ENCODE results near the gene FEM1B.

DNA sequence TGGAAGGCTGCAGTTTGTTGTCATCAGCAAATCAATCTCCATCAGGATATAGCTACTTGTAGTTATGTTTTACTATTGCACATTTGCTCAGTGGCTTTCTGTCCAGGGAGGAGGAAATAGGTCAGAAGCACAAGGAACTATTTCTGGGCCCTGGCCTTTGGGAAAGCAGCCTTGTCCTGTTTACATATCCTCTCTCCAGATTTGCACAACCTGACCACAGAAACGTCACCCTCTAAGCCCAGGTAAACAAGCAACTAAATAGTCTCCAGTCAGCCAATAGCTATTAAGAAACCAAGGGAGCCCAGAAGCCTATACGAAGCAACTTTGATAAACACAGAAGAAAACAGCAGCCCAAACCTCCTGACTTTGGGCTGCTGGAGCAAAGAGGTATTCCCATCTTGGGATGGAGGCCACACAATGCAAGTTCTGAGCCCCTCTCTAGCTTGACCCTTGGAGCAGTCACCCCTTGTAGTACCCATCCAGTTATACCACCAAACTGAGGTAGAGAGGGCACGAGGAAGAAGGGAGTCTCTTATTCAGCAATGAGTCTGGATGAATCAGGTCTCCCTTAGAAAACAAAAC is 2.3 kb upstream of the FEM1B start:
- TF ChIP-seq ZNF8 (CRISPR knock-in tag; IDR thresholded peaks at IDR 0.05) (no peak), PPARA (CRISPR knock-in tag; IDR thresholded peaks at IDR 0.05; ENCODE audit: borderline replicate concordance) (no peak), ZNF70 (CRISPR knock-in tag; IDR thresholded peaks at IDR 0.05) (no peak), RARB (CRISPR knock-in tag; IDR thresholded peaks at IDR 0.05) (no peak), TCF4 (CRISPR knock-in tag; IDR thresholded peaks at IDR 0.05; ENCODE audit: borderline replicate concordance) (no peak), ZFP30 (CRISPR knock-in tag; IDR thresholded peaks at IDR 0.05) (no peak), ZFP3 (CRISPR knock-in tag; IDR thresholded peaks at IDR 0.05) (no peak)
- TF ChIP-seq, protein P1, sequence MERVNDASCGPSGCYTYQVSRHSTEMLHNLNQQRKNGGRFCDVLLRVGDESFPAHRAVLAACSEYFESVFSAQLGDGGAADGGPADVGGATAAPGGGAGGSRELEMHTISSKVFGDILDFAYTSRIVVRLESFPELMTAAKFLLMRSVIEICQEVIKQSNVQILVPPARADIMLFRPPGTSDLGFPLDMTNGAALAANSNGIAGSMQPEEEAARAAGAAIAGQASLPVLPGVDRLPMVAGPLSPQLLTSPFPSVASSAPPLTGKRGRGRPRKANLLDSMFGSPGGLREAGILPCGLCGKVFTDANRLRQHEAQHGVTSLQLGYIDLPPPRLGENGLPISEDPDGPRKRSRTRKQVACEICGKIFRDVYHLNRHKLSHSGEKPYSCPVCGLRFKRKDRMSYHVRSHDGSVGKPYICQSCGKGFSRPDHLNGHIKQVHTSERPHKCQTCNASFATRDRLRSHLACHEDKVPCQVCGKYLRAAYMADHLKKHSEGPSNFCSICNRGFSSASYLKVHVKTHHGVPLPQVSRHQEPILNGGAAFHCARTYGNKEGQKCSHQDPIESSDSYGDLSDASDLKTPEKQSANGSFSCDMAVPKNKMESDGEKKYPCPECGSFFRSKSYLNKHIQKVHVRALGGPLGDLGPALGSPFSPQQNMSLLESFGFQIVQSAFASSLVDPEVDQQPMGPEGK (CRISPR knock-in tag; IDR thresholded peaks at IDR 0.05; ENCODE audit: borderline replicate concordance) = no peak
- TF ChIP-seq, protein P2, sequence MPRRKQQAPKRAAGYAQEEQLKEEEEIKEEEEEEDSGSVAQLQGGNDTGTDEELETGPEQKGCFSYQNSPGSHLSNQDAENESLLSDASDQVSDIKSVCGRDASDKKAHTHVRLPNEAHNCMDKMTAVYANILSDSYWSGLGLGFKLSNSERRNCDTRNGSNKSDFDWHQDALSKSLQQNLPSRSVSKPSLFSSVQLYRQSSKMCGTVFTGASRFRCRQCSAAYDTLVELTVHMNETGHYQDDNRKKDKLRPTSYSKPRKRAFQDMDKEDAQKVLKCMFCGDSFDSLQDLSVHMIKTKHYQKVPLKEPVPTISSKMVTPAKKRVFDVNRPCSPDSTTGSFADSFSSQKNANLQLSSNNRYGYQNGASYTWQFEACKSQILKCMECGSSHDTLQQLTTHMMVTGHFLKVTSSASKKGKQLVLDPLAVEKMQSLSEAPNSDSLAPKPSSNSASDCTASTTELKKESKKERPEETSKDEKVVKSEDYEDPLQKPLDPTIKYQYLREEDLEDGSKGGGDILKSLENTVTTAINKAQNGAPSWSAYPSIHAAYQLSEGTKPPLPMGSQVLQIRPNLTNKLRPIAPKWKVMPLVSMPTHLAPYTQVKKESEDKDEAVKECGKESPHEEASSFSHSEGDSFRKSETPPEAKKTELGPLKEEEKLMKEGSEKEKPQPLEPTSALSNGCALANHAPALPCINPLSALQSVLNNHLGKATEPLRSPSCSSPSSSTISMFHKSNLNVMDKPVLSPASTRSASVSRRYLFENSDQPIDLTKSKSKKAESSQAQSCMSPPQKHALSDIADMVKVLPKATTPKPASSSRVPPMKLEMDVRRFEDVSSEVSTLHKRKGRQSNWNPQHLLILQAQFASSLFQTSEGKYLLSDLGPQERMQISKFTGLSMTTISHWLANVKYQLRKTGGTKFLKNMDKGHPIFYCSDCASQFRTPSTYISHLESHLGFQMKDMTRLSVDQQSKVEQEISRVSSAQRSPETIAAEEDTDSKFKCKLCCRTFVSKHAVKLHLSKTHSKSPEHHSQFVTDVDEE (CRISPR knock-in tag; IDR thresholded peaks at IDR 0.05) = no peak
- TF ChIP-seq, protein P3, sequence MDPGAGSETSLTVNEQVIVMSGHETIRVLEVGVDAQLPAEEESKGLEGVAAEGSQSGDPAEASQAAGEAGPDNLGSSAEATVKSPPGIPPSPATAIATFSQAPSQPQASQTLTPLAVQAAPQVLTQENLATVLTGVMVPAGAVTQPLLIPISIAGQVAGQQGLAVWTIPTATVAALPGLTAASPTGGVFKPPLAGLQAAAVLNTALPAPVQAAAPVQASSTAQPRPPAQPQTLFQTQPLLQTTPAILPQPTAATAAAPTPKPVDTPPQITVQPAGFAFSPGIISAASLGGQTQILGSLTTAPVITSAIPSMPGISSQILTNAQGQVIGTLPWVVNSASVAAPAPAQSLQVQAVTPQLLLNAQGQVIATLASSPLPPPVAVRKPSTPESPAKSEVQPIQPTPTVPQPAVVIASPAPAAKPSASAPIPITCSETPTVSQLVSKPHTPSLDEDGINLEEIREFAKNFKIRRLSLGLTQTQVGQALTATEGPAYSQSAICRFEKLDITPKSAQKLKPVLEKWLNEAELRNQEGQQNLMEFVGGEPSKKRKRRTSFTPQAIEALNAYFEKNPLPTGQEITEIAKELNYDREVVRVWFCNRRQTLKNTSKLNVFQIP (CRISPR knock-in tag; IDR thresholded peaks at IDR 0.05; ENCODE audit: borderline replicate concordance, low read depth) = no peak
- TF ChIP-seq, protein P4, sequence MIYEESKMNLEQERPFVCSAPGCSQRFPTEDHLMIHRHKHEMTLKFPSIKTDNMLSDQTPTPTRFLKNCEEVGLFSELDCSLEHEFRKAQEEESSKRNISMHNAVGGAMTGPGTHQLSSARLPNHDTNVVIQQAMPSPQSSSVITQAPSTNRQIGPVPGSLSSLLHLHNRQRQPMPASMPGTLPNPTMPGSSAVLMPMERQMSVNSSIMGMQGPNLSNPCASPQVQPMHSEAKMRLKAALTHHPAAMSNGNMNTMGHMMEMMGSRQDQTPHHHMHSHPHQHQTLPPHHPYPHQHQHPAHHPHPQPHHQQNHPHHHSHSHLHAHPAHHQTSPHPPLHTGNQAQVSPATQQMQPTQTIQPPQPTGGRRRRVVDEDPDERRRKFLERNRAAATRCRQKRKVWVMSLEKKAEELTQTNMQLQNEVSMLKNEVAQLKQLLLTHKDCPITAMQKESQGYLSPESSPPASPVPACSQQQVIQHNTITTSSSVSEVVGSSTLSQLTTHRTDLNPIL (CRISPR knock-in tag; IDR thresholded peaks at IDR 0.05; ENCODE audit: low read depth) = no peak

All from SK-N-SH treated with all-trans-retinoic acid at 6 μM for 48 hours (cell line).